ENCODE data around the gene PPP1R37. TPM values are rescaled to one million over a fixed set of nuclear protein-coding genes. Genes with fewer than 3 reads are reported as not detected.

The PPP1R37 gene
- total RNA-seq, 1 donor from 2014 or later: 16.2 TPM

DNA sequence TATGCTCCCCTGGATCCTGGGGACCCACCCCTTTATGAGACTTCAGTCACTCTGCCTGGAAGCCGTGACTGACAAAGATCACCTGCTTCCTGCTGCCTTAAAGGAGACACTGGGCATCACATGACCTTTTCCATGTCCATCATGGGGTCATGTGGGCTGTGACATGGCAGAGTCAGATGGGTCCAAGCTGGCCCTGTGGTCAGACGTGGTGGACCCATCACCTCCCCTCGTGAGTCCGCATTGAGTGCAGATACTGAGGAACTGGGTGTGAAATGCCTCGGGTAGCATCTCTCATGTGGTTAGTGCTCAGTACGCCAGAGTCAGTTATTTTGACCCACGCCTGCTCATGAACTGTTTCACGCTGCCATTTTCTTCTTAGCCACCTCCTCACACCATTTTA is 40.7 kb downstream of the PPP1R37 start:
- Histone ChIP-seq H3K4me3 (ENCODE audit: low read length in 3 of 3) (no peak overlapping the region), H3K9ac (ENCODE audit: low read depth in 1 of 3, low read length in 3 of 3) (no peak overlapping the region), H3K4me1 (ENCODE audit: control insufficient read depth in 3 of 3, insufficient read depth in 3 of 3, low read length in 3 of 3) (peaks cover 5 to 14% (median 5%) of the 10 kb centered on the region in 3 donors), H3K9me3 (ENCODE audit: control insufficient read depth in 3 of 3, low read length in 3 of 3) (no peaks in the 10 kb centered on the region), H3K36me3 (ENCODE audit: control insufficient read depth in 3 of 3, insufficient read depth in 3 of 3, low read length in 3 of 3) (peaks cover 0 to 2% (median 2%) of the 10 kb centered on the region in 3 donors), H3K27me3 (ENCODE audit: control insufficient read depth in 3 of 3, insufficient read depth in 3 of 3, low read length in 3 of 3) (no peaks in the 10 kb centered on the region), H3K27ac (ENCODE audit: low read depth, low read length) (no peak overlapping the region)

DNA sequence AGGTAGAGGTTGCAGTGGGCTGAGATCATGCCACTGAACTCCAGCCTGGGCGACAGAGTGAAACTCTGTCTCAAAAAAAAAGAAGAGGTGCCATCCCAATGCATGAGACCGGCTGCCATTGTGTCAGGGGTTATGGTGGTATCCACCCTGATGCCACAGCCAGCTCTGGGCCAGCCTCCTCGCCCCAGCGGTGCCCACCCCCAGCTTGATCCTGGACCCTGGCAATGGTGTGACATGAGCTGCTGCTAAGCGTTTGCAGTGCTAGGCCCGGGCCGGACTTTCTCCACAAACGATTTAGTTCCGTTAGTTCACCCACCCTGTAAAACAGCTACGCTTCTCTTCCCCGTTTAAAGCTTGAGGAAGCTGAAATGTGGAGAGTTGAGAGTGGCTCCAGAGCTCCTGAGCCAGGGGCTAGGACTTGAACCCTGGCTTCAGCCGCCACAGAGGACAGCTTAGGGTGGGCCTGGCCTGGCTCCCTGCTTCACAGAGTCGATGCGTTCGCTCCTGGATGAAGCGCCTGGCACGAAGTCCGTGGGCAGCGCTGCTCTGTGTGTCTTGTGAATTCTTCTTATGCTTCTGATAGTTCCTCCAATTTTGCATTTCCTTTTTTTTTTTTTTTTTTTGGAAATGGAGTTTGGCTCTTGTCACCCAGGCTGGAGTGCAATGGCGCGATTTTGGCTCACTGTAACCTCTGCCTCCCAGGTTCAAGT is 42.4 kb downstream of the PPP1R37 start:
- no peaks in the 10 kb centered on the region for H3K36me3 ChIP-seq (ENCODE audit: control insufficient read depth in 3 of 3, insufficient read depth in 3 of 3, low read length in 3 of 3)
- no peaks in the 10 kb centered on the region for H3K27me3 ChIP-seq (ENCODE audit: control insufficient read depth in 3 of 3, insufficient read depth in 3 of 3, low read length in 3 of 3)
- H3K9me3 ChIP-seq (ENCODE audit: control insufficient read depth in 3 of 3, low read length in 3 of 3): no peaks in the 10 kb centered on the region
- H3K4me1 ChIP-seq (ENCODE audit: control insufficient read depth in 3 of 3, insufficient read depth in 3 of 3, low read length in 3 of 3): peaks cover 5 to 14% (median 5%) of the 10 kb centered on the region in 3 donors
- no peak overlapping the region for H3K4me3 ChIP-seq (ENCODE audit: low read length in 3 of 3)
- no peak overlapping the region for H3K9ac ChIP-seq (ENCODE audit: low read depth in 1 of 3, low read length in 3 of 3)
- H3K27ac ChIP-seq (ENCODE audit: low read depth, low read length): no peak overlapping the region

DNA sequence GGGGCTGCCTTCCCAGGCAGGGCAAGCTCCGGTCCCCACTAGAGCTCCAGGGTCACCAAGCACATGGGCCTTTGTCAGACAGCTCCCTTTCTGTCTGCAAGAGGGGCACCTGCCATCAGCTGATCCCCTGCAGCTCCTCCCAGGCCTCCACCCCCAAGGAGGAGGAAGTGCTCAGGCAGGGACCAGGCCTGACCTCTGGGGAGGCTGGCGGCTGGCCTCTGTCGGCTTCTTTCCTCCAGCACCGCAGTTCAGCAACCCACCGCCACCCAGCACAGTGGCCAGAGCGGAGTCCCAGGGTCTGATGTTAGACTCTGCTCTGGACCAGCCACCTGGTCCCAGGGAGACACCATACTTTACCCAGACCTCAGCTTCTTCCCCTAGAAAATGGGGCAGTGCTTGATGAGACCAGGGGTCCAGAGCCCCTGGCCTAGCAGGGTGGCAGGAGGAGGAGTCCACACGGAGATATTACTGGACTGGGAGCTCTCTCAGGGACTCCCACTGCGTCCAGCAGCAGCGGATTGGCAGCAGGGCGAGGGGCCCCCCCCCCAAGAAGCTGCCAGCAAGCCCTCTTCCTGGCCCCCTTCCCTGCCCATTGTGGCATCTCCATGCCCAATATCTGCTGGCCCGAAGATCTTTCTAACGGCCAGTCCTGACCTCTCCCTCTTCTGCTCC is 43.7 kb downstream of the PPP1R37 start:
- H3K4me3 ChIP-seq (ENCODE audit: low read length in 3 of 3): no peak overlapping the region
- peaks cover 6 to 7% (median 7%) of the 10 kb centered on the region in 3 donors for H3K36me3 ChIP-seq (ENCODE audit: control insufficient read depth in 3 of 3, insufficient read depth in 3 of 3, low read length in 3 of 3)
- H3K9me3 ChIP-seq (ENCODE audit: control insufficient read depth in 3 of 3, low read length in 3 of 3): no peaks in the 10 kb centered on the region
- peak overlapping the region in 2 of 3 donors; percentile 8 to 43 for H3K9ac ChIP-seq (ENCODE audit: low read depth in 1 of 3, low read length in 3 of 3)
- peaks cover 5 to 14% (median 5%) of the 10 kb centered on the region in 3 donors for H3K4me1 ChIP-seq (ENCODE audit: control insufficient read depth in 3 of 3, insufficient read depth in 3 of 3, low read length in 3 of 3)
- peak overlapping the region; percentile 19 for H3K27ac ChIP-seq (ENCODE audit: low read depth, low read length)
- no peaks in the 10 kb centered on the region for H3K27me3 ChIP-seq (ENCODE audit: control insufficient read depth in 3 of 3, insufficient read depth in 3 of 3, low read length in 3 of 3)

DNA sequence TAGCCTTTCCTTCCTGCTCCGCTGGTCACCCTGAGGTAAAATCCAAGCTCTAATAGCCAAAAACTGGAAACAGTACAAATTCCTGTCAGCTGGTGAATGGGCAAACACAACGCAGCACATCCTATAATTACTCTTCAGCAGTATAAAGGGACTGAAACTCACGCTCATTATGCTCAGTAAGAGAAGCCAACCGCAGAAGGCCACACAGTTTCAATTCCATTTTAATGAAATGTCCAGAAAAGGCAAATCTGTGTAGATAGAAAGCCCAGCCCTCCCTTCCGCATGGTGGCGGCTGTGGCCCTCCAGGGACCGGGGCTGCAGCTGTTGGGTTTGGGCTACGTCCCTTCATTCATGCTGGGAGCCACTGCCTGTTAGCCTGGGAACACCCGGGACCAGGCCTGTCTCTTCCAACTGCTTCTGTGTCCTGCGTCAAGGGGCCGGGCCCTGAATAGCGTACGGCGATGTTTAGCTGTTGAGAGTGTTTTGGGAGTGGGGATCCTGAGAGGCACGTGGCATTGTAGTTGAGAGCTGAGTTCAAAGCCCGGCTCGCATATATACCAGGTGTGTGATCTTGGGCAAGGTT is 44.3 kb downstream of the PPP1R37 start:
- peak overlapping the region; percentile 19 for H3K27ac ChIP-seq (ENCODE audit: low read depth, low read length)
- H3K27me3 ChIP-seq (ENCODE audit: control insufficient read depth in 3 of 3, insufficient read depth in 3 of 3, low read length in 3 of 3): no peaks in the 10 kb centered on the region
- peaks cover 5 to 14% (median 5%) of the 10 kb centered on the region in 3 donors for H3K4me1 ChIP-seq (ENCODE audit: control insufficient read depth in 3 of 3, insufficient read depth in 3 of 3, low read length in 3 of 3)
- H3K9me3 ChIP-seq (ENCODE audit: control insufficient read depth in 3 of 3, low read length in 3 of 3): no peaks in the 10 kb centered on the region
- H3K9ac ChIP-seq (ENCODE audit: low read depth in 1 of 3, low read length in 3 of 3): peak overlapping the region in 1 of 3 donors; percentile 43
- H3K4me3 ChIP-seq (ENCODE audit: low read length in 3 of 3): no peak overlapping the region
- H3K36me3 ChIP-seq (ENCODE audit: control insufficient read depth in 3 of 3, insufficient read depth in 3 of 3, low read length in 3 of 3): peaks cover 7 to 12% (median 11%) of the 10 kb centered on the region in 3 donors

DNA sequence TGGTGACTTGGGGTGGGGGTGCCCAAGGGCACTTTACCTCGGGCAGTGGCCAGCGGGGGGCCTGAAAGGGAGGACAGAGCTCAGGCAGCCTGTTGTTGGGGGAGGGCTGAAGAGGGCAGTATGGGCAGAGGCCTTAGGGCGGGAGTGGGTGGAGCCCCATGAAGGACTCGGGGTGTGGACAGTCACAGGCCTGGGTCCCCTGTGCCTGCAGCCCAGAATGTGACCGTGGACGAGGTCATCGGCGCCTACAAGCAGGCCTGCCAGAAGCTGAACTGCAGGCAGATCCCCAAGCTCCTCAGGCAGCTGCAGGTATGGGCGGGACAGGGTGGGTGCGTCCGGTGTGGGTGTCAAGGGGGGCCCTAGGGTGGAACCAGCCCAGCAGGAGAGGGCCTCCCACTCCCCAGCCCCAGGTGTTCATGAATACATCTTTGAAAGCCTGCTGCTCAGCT is 45.3 kb downstream of the PPP1R37 start:
- no peak overlapping the region for H3K9ac ChIP-seq (ENCODE audit: low read depth in 1 of 3, low read length in 3 of 3)
- no peaks in the 10 kb centered on the region for H3K27me3 ChIP-seq (ENCODE audit: control insufficient read depth in 3 of 3, insufficient read depth in 3 of 3, low read length in 3 of 3)
- no peak overlapping the region for H3K27ac ChIP-seq (ENCODE audit: low read depth, low read length)
- H3K9me3 ChIP-seq (ENCODE audit: control insufficient read depth in 3 of 3, low read length in 3 of 3): no peaks in the 10 kb centered on the region
- no peak overlapping the region for H3K4me3 ChIP-seq (ENCODE audit: low read length in 3 of 3)
- peaks cover 14 to 22% (median 17%) of the 10 kb centered on the region in 3 donors for H3K36me3 ChIP-seq (ENCODE audit: control insufficient read depth in 3 of 3, insufficient read depth in 3 of 3, low read length in 3 of 3)
- peaks cover 5 to 14% (median 5%) of the 10 kb centered on the region in 3 donors for H3K4me1 ChIP-seq (ENCODE audit: control insufficient read depth in 3 of 3, insufficient read depth in 3 of 3, low read length in 3 of 3)

GRCh38 chr19:45139286-45140143 is 46.5 kb downstream of the PPP1R37 start:
- H3K4me1 ChIP-seq (ENCODE audit: control insufficient read depth in 3 of 3, insufficient read depth in 3 of 3, low read length in 3 of 3): peaks cover 5 to 14% (median 5%) of the 10 kb centered on the region in 3 donors
- no peaks in the 10 kb centered on the region for H3K9me3 ChIP-seq (ENCODE audit: control insufficient read depth in 3 of 3, low read length in 3 of 3)
- no peaks in the 10 kb centered on the region for H3K27me3 ChIP-seq (ENCODE audit: control insufficient read depth in 3 of 3, insufficient read depth in 3 of 3, low read length in 3 of 3)
- no peak overlapping the region for H3K4me3 ChIP-seq (ENCODE audit: low read length in 3 of 3)
- no peak overlapping the region for H3K9ac ChIP-seq (ENCODE audit: low read depth in 1 of 3, low read length in 3 of 3)
- H3K36me3 ChIP-seq (ENCODE audit: control insufficient read depth in 3 of 3, insufficient read depth in 3 of 3, low read length in 3 of 3): peaks cover 17 to 26% (median 20%) of the 10 kb centered on the region in 3 donors
- H3K27ac ChIP-seq (ENCODE audit: low read depth, low read length): no peak overlapping the region

GRCh38 chr19:45140144-45140503 is 47.1 kb downstream of the PPP1R37 start:
- no peaks in the 10 kb centered on the region for H3K27me3 ChIP-seq (ENCODE audit: control insufficient read depth in 3 of 3, insufficient read depth in 3 of 3, low read length in 3 of 3)
- no peak overlapping the region for H3K27ac ChIP-seq (ENCODE audit: low read depth, low read length)
- peaks cover 17 to 30% (median 23%) of the 10 kb centered on the region in 3 donors for H3K36me3 ChIP-seq (ENCODE audit: control insufficient read depth in 3 of 3, insufficient read depth in 3 of 3, low read length in 3 of 3)
- H3K9me3 ChIP-seq (ENCODE audit: control insufficient read depth in 3 of 3, low read length in 3 of 3): no peaks in the 10 kb centered on the region
- no peak overlapping the region for H3K9ac ChIP-seq (ENCODE audit: low read depth in 1 of 3, low read length in 3 of 3)
- H3K4me3 ChIP-seq (ENCODE audit: low read length in 3 of 3): no peak overlapping the region
- peaks cover 5 to 14% (median 5%) of the 10 kb centered on the region in 3 donors for H3K4me1 ChIP-seq (ENCODE audit: control insufficient read depth in 3 of 3, insufficient read depth in 3 of 3, low read length in 3 of 3)

DNA sequence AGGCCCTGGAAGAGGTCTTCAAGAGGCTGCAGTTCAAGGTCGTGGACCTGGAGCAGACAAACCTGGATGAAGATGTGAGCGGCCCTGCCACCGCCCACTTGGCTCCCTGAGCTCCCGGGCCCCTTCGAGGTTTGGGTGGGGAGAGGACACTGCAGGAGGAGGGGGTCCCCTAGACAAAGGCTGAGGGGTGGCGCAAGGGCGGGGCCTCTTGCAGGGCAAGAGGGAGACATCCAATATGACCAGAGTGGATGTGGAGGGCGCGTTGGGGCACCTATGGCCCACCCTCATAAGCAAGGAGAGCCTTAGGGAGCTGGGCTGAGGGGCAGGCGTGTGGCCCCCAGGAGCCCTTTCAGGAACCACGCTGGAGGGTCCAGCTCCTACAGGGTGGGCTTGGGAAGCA is 47.6 kb downstream of the PPP1R37 start:
- H3K36me3 ChIP-seq (ENCODE audit: control insufficient read depth in 3 of 3, insufficient read depth in 3 of 3, low read length in 3 of 3): peaks cover 17 to 32% (median 26%) of the 10 kb centered on the region in 3 donors
- no peaks in the 10 kb centered on the region for H3K27me3 ChIP-seq (ENCODE audit: control insufficient read depth in 3 of 3, insufficient read depth in 3 of 3, low read length in 3 of 3)
- no peaks in the 10 kb centered on the region for H3K9me3 ChIP-seq (ENCODE audit: control insufficient read depth in 3 of 3, low read length in 3 of 3)
- H3K4me3 ChIP-seq (ENCODE audit: low read length in 3 of 3): no peak overlapping the region
- no peak overlapping the region for H3K27ac ChIP-seq (ENCODE audit: low read depth, low read length)
- no peak overlapping the region for H3K9ac ChIP-seq (ENCODE audit: low read depth in 1 of 3, low read length in 3 of 3)
- peaks cover 5 to 14% (median 5%) of the 10 kb centered on the region in 3 donors for H3K4me1 ChIP-seq (ENCODE audit: control insufficient read depth in 3 of 3, insufficient read depth in 3 of 3, low read length in 3 of 3)

GRCh38 chr19:45141203-45141900 is 48.4 kb downstream of the PPP1R37 start:
- H3K4me1 ChIP-seq (ENCODE audit: control insufficient read depth in 3 of 3, insufficient read depth in 3 of 3, low read length in 3 of 3): peaks cover 4 to 14% (median 5%) of the 10 kb centered on the region in 3 donors
- H3K27ac ChIP-seq (ENCODE audit: low read depth, low read length): no peak overlapping the region
- no peak overlapping the region for H3K4me3 ChIP-seq (ENCODE audit: low read length in 3 of 3)
- H3K27me3 ChIP-seq (ENCODE audit: control insufficient read depth in 3 of 3, insufficient read depth in 3 of 3, low read length in 3 of 3): no peaks in the 10 kb centered on the region
- no peak overlapping the region for H3K9ac ChIP-seq (ENCODE audit: low read depth in 1 of 3, low read length in 3 of 3)
- peaks cover 17 to 34% (median 30%) of the 10 kb centered on the region in 3 donors for H3K36me3 ChIP-seq (ENCODE audit: control insufficient read depth in 3 of 3, insufficient read depth in 3 of 3, low read length in 3 of 3)
- H3K9me3 ChIP-seq (ENCODE audit: control insufficient read depth in 3 of 3, low read length in 3 of 3): no peaks in the 10 kb centered on the region

Measured in skeletal muscle tissue (tissue), 4 donors.